Measurements from ENCODE around the gene GRM4.

GRM4 gene

DNA sequence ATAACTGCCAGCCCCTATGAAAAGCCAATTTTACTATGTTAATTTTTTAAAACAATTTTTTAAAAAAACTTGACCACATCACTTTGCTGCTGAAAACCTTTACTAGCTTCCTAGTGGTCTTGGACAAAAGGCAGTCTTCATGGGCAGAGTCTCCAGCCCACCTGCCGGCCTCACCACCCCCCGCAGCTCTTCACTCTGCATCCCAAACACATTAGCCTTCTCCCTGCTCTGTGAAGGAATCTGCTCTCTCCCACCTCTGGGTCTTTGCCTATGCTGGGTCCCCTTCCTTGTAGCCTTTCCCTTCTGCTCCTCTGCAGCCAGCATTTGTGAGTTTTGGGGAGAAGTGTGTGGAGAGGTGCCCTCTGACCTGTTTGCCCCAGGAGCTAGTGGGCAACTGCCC, 171.4 kb downstream of the GRM4 start:
- Histone ChIP-seq H3K4me1 (ENCODE audit: control insufficient read depth in 1 of 2, insufficient read depth in 2 of 2, low read length in 2 of 2) (no peaks in the 10 kb centered on the region), H3K9me3 (ENCODE audit: control insufficient read depth in 1 of 2, low read length in 2 of 2) (no peaks in the 10 kb centered on the region), H3K36me3 (ENCODE audit: control insufficient read depth in 1 of 2, insufficient read depth in 2 of 2, low read length in 2 of 2) (no peaks in the 10 kb centered on the region), H3K9ac (ENCODE audit: low read depth in 1 of 2, low read length in 2 of 2) (no peak overlapping the region), H3K27me3 (ENCODE audit: control insufficient read depth in 1 of 2, insufficient read depth in 2 of 2, low read length in 2 of 2) (peaks cover 8 to 12% of the 10 kb centered on the region in 2 donors), H3K4me3 (ENCODE audit: low read depth in 1 of 2, low read length in 2 of 2) (no peak overlapping the region), H3K27ac (ENCODE audit: low read depth, low read length) (no peak overlapping the region)

GRCh38 chr6:33974030-33974429, 171.9 kb downstream of the GRM4 start:
- Histone ChIP-seq H3K36me3 (ENCODE audit: control insufficient read depth in 1 of 2, insufficient read depth in 2 of 2, low read length in 2 of 2) (no peaks in the 10 kb centered on the region), H3K27me3 (ENCODE audit: control insufficient read depth in 1 of 2, insufficient read depth in 2 of 2, low read length in 2 of 2) (peaks cover 8 to 12% of the 10 kb centered on the region in 2 donors), H3K9me3 (ENCODE audit: control insufficient read depth in 1 of 2, low read length in 2 of 2) (no peaks in the 10 kb centered on the region), H3K9ac (ENCODE audit: low read depth in 1 of 2, low read length in 2 of 2) (no peak overlapping the region), H3K4me3 (ENCODE audit: low read depth in 1 of 2, low read length in 2 of 2) (no peak overlapping the region), H3K27ac (ENCODE audit: low read depth, low read length) (no peak overlapping the region), H3K4me1 (ENCODE audit: control insufficient read depth in 1 of 2, insufficient read depth in 2 of 2, low read length in 2 of 2) (no peaks in the 10 kb centered on the region)

DNA sequence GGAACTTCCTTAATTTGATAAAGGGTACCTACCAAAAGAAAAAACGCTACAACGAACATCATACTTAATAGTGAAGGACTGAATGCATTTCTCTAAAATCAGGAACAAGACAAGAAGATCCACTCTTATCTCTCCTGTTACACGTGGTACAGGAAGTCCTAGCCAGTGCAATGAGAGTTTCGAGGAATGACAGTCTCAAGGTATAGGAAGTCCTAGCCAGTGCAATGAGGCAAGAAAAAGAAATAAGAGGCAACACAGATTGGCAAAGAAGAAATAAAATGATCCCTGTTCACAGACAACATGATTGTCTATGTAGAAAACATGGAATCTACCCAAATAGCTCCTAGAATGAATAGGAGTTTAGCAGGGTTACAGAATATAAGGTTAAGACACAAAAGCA, 174.3 kb downstream of the GRM4 start:
- no peaks in the 10 kb centered on the region for H3K36me3 ChIP-seq (ENCODE audit: control insufficient read depth in 1 of 2, insufficient read depth in 2 of 2, low read length in 2 of 2)
- no peak overlapping the region for H3K4me3 ChIP-seq (ENCODE audit: low read depth in 1 of 2, low read length in 2 of 2)
- no peak overlapping the region for H3K27ac ChIP-seq (ENCODE audit: low read depth, low read length)
- no peak overlapping the region for H3K9ac ChIP-seq (ENCODE audit: low read depth in 1 of 2, low read length in 2 of 2)
- no peaks in the 10 kb centered on the region for H3K9me3 ChIP-seq (ENCODE audit: control insufficient read depth in 1 of 2, low read length in 2 of 2)
- H3K27me3 ChIP-seq (ENCODE audit: control insufficient read depth in 1 of 2, insufficient read depth in 2 of 2, low read length in 2 of 2): peaks cover 3 to 9% of the 10 kb centered on the region in 2 donors
- no peaks in the 10 kb centered on the region for H3K4me1 ChIP-seq (ENCODE audit: control insufficient read depth in 1 of 2, insufficient read depth in 2 of 2, low read length in 2 of 2)
